ENCODE measurements around the gene TAF3.

The TAF3 gene

GRCh38 chr10:7887174-7887816 is 69.0 kb downstream of the TAF3 start:
- DNase-seq, result peak; percentile 57

DNA sequence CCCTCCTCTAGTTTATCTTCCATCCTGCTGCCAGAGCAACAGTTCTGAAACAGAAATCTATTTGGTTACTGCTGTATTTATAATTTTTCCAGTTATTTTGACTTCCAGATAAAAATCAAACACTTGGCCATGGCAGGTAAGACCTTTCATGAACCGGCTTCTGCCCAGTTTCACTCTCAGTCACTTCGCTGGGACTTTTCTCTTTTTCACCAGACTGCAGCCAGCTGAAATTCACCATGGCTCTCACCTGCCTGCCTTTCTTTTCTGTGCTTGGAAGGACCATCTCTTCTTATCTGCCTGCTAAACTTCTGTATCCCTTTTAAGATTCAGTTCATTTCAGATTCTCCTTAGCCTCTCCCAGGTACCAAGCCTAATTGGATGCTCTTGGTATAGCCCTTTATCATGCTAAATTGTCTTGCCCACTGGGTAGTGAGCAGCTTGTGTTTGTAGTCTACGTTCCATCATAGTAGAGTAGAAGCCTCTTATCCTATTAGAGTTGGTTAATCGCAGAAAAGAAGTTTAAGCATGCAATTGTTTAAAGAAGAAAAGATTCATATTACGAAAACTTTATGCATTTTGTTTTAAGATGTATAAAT is 71.7 kb downstream of the TAF3 start:
- no peak for DNase-seq

DNA sequence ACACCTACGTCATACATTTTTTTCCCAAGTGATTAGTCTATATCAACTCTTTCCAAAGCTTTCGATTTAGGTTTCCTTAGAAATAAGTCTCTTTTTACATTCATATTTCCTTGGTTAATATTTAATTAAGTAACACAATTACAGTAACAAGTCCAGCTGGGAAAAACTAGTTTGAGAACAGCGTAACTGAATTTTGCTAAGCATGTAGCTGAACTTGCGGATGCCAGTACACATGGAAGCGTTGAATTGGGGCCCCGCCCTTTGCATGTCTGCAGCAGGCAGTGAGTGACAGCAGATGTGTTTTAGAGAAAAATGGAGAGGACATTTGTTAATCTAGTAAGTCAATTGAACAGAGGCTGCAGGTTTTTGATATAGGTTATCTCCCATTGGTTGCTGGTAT is 72.5 kb downstream of the TAF3 start:
- DNase-seq, result no peak

DNA sequence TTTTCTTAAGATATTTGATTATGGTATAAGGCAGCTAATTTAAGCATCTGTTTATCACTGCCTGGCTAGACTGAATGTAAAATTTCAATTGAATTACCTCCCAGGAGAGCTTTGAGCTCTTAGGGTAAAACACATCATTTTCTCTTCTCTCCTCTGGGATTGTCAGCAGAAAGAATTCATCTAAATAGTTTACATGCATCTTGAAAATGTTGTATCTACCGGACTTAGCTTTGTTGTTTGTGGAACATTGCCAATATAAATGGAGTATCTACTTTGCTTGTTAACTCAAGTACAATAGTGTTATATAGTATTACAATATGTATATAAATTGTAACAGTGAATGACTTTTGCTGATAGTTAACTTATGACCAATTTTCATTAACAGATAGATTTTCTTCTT is 73.3 kb downstream of the TAF3 start:
- DNase-seq, result peak; percentile 9

GRCh38 chr10:7892146-7892545 is 73.8 kb downstream of the TAF3 start:
- no peak for DNase-seq

GRCh38 chr10:7895699-7896090 is 77.4 kb downstream of the TAF3 start:
- no peak for DNase-seq

DNA sequence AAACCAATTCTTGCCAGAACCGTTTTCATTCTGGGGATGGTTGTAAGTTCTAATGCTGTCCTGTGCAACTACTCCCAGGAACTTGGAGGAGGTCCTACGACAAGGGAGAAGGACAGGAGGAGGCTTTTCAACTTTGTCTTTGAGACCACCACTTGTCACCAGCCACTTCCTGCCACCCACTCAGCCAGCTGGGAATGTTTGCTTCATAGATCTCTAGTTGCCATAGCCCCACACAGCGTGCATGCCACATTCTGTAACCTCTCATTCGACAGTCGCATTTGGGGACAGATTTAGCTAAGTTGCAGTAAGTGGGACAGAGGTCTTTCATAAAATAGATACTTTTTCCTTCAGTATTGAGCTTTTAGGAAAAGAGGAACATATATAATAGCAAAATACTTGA is 78.0 kb downstream of the TAF3 start:
- no peak for DNase-seq

- no peak for DNase-seq
These were observed 83.0 kb downstream of the TAF3 start for GRCh38 chr10:7901256-7901655.

- no peak for DNase-seq
These were observed 84.1 kb downstream of the TAF3 start for GRCh38 chr10:7902413-7902812.

DNA sequence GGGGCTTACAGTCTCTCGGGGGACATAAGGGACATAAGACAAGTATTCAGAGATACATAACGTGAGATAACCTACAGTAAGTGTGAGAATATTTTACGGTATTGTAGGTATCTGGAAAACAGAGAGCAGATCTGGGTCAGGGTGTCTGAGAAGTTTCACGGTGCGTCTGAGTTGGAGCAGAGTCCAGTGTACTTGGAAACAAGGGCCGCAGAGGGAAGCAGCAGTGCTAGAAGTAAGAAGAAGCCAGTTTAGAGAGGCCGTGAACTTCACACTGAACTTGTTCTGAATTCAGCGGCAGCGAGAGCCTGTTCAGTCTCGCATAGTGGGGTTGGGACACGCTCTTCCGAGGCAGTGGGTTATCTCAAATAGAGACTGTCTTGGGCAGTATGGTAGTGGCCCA is 85.5 kb downstream of the TAF3 start:
- DNase-seq, result no peak

DNA sequence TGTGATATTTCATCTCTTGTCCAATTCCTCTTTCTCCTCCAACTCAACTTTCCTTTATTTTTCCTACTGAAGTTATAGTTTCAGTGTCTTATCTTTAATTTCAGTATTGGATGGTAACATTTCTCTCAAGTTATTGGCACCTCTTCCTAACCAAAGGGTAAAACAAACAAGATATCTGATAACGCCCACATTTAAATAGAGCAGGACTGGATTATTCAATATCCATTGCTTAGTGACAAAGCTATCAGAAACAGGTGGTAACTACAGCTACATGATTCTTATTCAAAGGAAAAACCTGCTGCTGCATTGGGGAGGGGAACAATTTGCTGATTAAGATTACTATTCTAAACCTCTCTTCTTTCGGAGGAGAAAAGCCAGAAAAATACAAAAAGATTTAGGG is 87.8 kb downstream of the TAF3 start:
- DNase-seq, result no peak

GRCh38 chr10:7908541-7909210 is 90.4 kb downstream of the TAF3 start:
- DNase-seq, result no peak

DNA sequence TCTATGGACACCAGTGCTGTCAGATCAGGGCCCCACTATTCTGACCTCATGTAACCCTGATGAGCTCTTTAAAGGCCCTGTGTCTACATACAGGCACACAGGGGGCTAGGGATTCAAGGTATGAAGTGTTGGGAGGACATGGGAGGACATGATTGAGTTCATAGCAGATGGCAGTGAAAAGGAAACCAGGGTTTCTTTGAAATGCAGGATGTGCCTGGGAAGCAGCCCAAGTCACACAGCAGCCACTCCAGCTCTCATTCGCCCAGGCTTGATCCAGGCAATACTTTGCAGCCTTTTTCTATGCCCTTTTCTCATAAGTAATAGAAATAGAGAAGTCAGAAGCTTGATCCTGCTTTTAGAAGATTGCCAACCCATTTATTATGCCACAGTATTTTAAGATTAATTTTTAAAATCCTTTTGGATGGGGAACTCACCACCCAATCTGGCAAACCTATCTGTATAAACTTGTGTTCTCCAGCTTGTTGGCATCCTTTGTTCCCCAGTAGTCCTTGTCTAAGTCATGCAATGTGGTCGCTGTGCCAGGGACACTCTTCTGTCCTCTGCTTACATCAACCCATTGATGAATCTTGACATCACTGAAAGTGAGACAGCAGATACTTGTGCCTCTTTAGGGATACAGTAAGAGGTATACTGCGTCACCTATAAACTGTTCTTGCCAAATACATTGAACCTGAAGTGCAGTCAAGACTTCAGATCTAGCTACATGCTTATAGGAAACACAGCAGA is 95.0 kb downstream of the TAF3 start:
- DNase-seq, result no peak

- peak; percentile 37 for DNase-seq
These were observed 97.7 kb downstream of the TAF3 start for GRCh38 chr10:7915923-7916536.

DNA sequence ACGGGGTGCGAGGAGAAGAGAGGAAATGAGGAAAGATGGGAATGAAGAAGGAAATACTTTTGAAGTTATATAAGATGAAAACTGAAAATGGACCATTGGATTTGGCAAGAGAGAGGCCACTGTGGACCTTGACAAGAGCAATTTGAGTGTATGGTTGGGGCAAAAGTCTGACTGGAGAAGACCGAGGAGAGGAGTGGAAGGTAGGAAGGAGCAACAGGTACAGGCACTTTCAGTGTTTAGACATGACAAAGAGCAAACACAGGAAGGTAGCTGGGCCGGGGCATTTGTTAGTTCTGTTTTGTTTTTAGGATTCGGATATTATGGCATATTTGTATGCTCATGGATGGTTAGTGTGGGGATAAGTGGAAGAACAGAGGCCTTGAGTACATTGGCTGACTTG is 99.4 kb downstream of the TAF3 start:
- no peak for DNase-seq

GRCh38 chr10:7922707-7923106 is 104.4 kb downstream of the TAF3 start:
- no peak for DNase-seq

- no peak for DNase-seq
These were observed 110.2 kb downstream of the TAF3 start for GRCh38 chr10:7928536-7928935.

DNA sequence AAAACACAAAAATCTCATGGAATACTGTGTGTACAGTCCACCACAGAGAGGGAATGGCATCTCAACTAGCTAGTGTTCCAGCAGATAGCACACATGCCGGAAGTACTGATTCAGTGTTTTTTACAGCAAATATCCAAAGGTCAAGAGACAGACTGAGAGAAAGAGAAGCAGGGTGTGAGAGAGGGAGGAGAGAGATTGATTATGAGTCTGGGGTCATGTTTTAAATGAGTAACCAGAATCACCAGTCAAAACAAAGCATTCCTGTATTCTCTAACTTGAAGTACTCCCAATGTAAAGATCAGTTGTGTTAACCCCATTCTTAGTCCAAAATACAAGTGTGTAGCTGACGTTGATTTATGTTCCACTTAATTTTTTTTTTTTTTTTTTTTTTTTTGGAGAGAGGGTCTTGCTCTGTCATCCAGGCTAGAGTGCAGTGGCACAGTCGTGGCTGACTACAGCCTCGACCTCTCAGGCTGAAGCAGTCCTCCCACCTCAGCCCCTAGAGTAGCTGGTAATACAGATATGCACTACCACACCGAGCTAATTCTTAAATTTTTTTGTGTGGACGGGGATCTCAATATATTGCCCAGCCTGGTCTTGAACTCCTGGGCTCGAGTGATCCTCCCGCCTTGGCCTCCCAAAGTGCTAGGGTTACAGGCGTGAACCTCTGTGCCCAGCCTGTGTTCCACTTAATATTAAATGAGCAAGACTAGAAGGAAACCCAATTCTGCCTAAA is 114.2 kb downstream of the TAF3 start:
- DNase-seq, result no peak

- no peak for DNase-seq
These were observed 115.0 kb downstream of the TAF3 start for GRCh38 chr10:7933262-7933661.

- DNase-seq, result no peak
These were observed 115.5 kb downstream of the TAF3 start for GRCh38 chr10:7933757-7934156.

DNA sequence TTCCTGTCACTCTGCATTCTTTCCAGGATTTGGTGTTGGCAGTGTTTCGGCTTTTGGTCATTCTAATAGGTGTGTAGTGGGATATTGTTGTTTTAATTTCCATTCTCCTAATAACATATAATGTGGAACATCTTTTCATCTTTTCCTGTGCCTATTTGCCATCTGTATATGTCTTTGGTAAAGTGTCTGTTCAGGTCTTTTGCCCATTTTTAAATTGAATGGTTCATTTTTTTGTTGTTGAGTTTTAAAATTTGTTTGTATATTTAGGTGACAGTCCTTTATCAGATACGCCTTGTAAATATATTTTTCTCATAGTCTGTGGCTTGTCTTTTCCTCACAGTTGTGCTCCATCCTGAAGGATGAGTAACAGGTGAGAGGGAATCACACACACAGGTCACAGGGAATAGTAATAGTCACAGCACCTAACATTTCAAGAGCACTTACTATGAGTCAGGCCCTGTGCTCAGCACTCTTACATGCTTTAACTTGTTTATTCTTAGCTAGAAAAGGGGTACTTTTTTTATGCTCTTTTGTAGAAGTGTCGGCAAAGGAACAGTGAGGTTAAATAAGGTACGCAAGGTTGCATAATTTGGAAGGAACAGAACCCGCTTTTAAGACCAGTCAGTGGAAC is 119.1 kb downstream of the TAF3 start:
- DNase-seq, result no peak

DNA sequence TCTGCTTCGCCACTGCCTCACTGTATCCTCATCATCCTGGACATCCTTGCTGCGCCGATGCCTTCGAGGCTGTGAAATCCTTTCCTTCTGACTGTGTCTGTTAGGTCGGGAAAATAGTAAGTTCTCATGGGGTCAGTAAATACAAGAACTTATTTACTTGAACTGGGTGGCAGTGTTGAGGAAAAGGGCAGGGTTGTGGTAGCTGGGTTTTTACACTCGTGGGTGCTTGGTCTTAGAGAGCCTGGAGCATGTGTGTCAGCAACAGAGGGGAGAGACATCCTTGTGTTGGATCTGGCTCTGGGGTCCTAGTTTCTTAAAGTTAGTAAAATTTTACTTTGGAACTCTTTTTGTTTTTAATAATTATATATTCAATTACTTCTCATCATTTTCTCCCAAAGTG is 123.3 kb downstream of the TAF3 start:
- no peak for DNase-seq

Measured in fibroblast of skin of right biceps (primary cell).